Uterus (tissue), 4 donors: ENCODE measurements around the gene SLC25A31. TPM values are rescaled to one million over a fixed set of nuclear protein-coding genes. Genes with fewer than 3 reads are reported as not detected.
A peak's percentile ranks its signal among the peaks of the same experiment; 100 is the strongest.

Source experiments
- DNase-seq, 2 donors: peaks; one replicate each; pipeline ENCODE4 v3.0.0-alpha.2; 2019 to 2020
- H3K27ac ChIP-seq, 2 donors: fragments of 200-600 bp; sonication (generic); 1 replicate in 1 of 2; 2 replicates in 1 of 2; pipeline ENCODE4 v1.5.1; 2016 to 2018
- H3K27me3 ChIP-seq, 2 donors: fragments of 200-600 bp; sonication (generic); one replicate each; pipeline ENCODE4 v1.5.1; 2018 to 2019; ENCODE audit warnings: control low read depth in 1 of 2
- H3K36me3 ChIP-seq, 2 donors: fragments of 200-600 bp; sonication (generic); one replicate each; pipeline ENCODE4 v1.5.1; 2019; ENCODE audit warnings: control low read depth in 1 of 2
- H3K4me1 ChIP-seq, 2 donors: fragments of 200-600 bp; sonication (generic); one replicate each; pipeline ENCODE4 v1.5.1; 2018 to 2019; ENCODE audit warnings: control low read depth in 1 of 2
- H3K4me3 ChIP-seq, 2 donors: fragments of 200-600 bp; sonication (generic); 1 replicate in 1 of 2; 2 replicates in 1 of 2; pipeline ENCODE4 v1.5.1; 2018 to 2019; ENCODE audit warnings: mild to moderate bottlenecking in 1 of 2
- H3K9me3 ChIP-seq, 2 donors: fragments of 200-600 bp; sonication (generic); one replicate each; pipeline ENCODE4 v1.5.1; 2019; ENCODE audit warnings: control low read depth in 1 of 2
- POLR2A ChIP-seq, 2 donors: fragments of 450-650 bp; IDR thresholded peaks; one replicate each; pipeline ENCODE4 v1.6.1; 2016; ENCODE audit warnings: antibody characterized with exemption in 2 of 2, mild to moderate bottlenecking in 1 of 2, moderate library complexity in 1 of 2
- intact Hi-C: fragments of 100-400 bp; cut with DNase I; formaldehyde crosslinking; loops from one replicate; pipeline ENCODE4 v1.15.1; 2023; ENCODE audit warnings: low total_unique reads
- total RNA-seq, 4 donors: library from RNA; depleted of rRNA in 3 of 4; stranded (reverse); fragments of >200 nt in 3 of 4; gene quantifications; one replicate each; pipeline versions ENCODE4 v1.1.0 to v1.2.4, GENCODE V29; 2014 to 2023
- TF ChIP-seq, protein P1 (sequence below), 4 experiments: fragments of 200-600 bp in 2 of 4; fragments of 450-650 bp in 2 of 4; sonication (generic) in 2 of 4; IDR thresholded peaks; one replicate each; pipeline ENCODE4 v1.5.1; 2016 to 2019; ENCODE audit warnings: antibody characterized with exemption in 4 of 4, mild to moderate bottlenecking in 2 of 4, moderate library complexity in 1 of 4
- donor health status: DM: yes; HTN: yes; CAD: no.

SLC25A31 gene
- total RNA-seq, 4 donors from 2014 or later: 0.21 TPM; not detected in 3

GRCh38 chr4:127788517-127788916 lies 58.3 kb downstream of the SLC25A31 start:
- H3K27me3 ChIP-seq: no peaks in the 10 kb centered on the region
- H3K9me3 ChIP-seq: no peaks in the 10 kb centered on the region

GRCh38 chr4:127791391-127791790 lies 61.2 kb downstream of the SLC25A31 start:
- H3K9me3 ChIP-seq: no peaks in the 10 kb centered on the region
- TF ChIP-seq, protein P1, sequence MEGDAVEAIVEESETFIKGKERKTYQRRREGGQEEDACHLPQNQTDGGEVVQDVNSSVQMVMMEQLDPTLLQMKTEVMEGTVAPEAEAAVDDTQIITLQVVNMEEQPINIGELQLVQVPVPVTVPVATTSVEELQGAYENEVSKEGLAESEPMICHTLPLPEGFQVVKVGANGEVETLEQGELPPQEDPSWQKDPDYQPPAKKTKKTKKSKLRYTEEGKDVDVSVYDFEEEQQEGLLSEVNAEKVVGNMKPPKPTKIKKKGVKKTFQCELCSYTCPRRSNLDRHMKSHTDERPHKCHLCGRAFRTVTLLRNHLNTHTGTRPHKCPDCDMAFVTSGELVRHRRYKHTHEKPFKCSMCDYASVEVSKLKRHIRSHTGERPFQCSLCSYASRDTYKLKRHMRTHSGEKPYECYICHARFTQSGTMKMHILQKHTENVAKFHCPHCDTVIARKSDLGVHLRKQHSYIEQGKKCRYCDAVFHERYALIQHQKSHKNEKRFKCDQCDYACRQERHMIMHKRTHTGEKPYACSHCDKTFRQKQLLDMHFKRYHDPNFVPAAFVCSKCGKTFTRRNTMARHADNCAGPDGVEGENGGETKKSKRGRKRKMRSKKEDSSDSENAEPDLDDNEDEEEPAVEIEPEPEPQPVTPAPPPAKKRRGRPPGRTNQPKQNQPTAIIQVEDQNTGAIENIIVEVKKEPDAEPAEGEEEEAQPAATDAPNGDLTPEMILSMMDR (IDR thresholded peaks at IDR 0.05): no peak
- no peak for TF ChIP-seq POLR2A (IDR thresholded peaks at IDR 0.05)
- H3K27ac ChIP-seq: no peak overlapping the region
- H3K27me3 ChIP-seq: no peaks in the 10 kb centered on the region
- H3K4me1 ChIP-seq: no peaks in the 10 kb centered on the region
- DNase-seq: no peak
- peaks cover 0 to 4% of the 10 kb centered on the region in 2 donors for H3K36me3 ChIP-seq
- intact Hi-C loops: no loop called here
- no peak overlapping the region for H3K4me3 ChIP-seq

More at GRCh38 chr4:127788517-127788916, 58.3 kb downstream of the SLC25A31 start:
- Histone ChIP-seq H3K4me3 (no peak overlapping the region), H3K36me3 (peaks cover 0 to 4% of the 10 kb centered on the region in 2 donors), H3K4me1 (no peaks in the 10 kb centered on the region), H3K27ac (no peak overlapping the region)
- intact Hi-C loops: no loop called here
- no peak for DNase-seq
- no peak for TF ChIP-seq POLR2A (IDR thresholded peaks at IDR 0.05)
- TF ChIP-seq, protein P1 (IDR thresholded peaks at IDR 0.05): peak in 1 of 4 experiments; percentile 3

DNA sequence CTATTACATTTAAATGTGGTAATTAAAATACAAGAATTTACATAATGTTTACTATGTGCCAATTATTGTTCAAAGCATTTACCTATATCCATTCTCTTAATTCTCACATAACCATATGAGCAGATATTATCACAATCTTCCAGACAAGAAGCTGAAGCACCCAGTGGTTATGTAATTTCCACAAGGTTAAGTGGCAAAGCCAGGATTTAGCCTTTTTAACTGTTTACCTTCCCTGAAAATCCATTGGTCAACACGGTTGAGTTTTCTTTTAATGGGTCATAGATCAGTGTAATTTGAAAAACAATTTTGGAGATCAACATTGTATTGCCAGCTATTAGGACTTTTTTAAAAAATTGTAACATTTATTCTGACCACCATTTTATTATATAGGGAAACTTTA lies 63.3 kb downstream of the SLC25A31 start:
- no peak for DNase-seq
- Histone ChIP-seq H3K9me3 (no peaks in the 10 kb centered on the region), H3K4me1 (no peaks in the 10 kb centered on the region), H3K27ac (no peak overlapping the region), H3K4me3 (no peak overlapping the region), H3K36me3 (no peaks in the 10 kb centered on the region), H3K27me3 (no peaks in the 10 kb centered on the region)
- TF ChIP-seq POLR2A (IDR thresholded peaks at IDR 0.05): no peak
- TF ChIP-seq, protein P1 (IDR thresholded peaks at IDR 0.05): no peak
- intact Hi-C loops: no loop called here

- H3K4me3 ChIP-seq: no peak overlapping the region
- H3K27me3 ChIP-seq: no peaks in the 10 kb centered on the region
- TF ChIP-seq, protein P1 (IDR thresholded peaks at IDR 0.05): no peak
- TF ChIP-seq POLR2A (IDR thresholded peaks at IDR 0.05): no peak
- no peaks in the 10 kb centered on the region for H3K9me3 ChIP-seq
- H3K27ac ChIP-seq: no peak overlapping the region
- H3K36me3 ChIP-seq: no peaks in the 10 kb centered on the region
- DNase-seq: no peak
- H3K4me1 ChIP-seq: no peaks in the 10 kb centered on the region
- intact Hi-C loops: no loop called here
Observed at GRCh38 chr4:127799711-127800110, 69.5 kb downstream of the SLC25A31 start.

GRCh38 chr4:127809173-127809800 lies 79.1 kb downstream of the SLC25A31 start:
- TF ChIP-seq POLR2A (IDR thresholded peaks at IDR 0.05): no peak
- TF ChIP-seq, protein P1 (IDR thresholded peaks at IDR 0.05): no peak

More at GRCh38 chr4:127809173-127809800, 79.1 kb downstream of the SLC25A31 start:
- Histone ChIP-seq H3K4me1 (no peaks in the 10 kb centered on the region), H3K27me3 (no peaks in the 10 kb centered on the region), H3K27ac (no peak overlapping the region), H3K9me3 (no peaks in the 10 kb centered on the region), H3K4me3 (no peak overlapping the region), H3K36me3 (peaks cover 0 to 6% of the 10 kb centered on the region in 2 donors)
- intact Hi-C loops: no loop called here
- no peak for DNase-seq
